ENCODE data around the gene ITGB6. TPM values are rescaled to one million over a fixed set of nuclear protein-coding genes. Genes with fewer than 3 reads are reported as not detected.

The ITGB6 gene
- total and polyA plus RNA-seq, 7 experiments from 2014 or later: not detected

- Mint-ChIP-seq H3K27ac (no peak overlapping the region), H3K4me1 (peaks cover 0 to 2% (median 0%) of the 10 kb centered on the region in 7 donors), H3K9me3 (no peaks in the 10 kb centered on the region), H3K36me3 (no peaks in the 10 kb centered on the region), H3K27me3 (peaks cover 0 to 3% (median 0%) of the 10 kb centered on the region in 5 donors), H3K4me3 (no peak overlapping the region)
- H3K36me3 ChIP-seq (ENCODE audit: control insufficient read depth in 2 of 3, insufficient read depth in 3 of 3, low read length in 3 of 3): no peaks in the 10 kb centered on the region
- no peaks in the 10 kb centered on the region for H3K4me1 ChIP-seq (ENCODE audit: control insufficient read depth in 2 of 2, insufficient read depth in 2 of 2, low read length in 2 of 2)
- ChIA-PET CTCF (no interaction called here), POLR2A (no interaction called here)
- H3K27me3 ChIP-seq (ENCODE audit: control insufficient read depth in 2 of 2, insufficient read depth in 2 of 2, low read length in 2 of 2): no peaks in the 10 kb centered on the region
- DNase-seq (no peak), ATAC-seq (no peak)
- intact Hi-C loops (cut with micrococcal nuclease): no loop called here
- no peak overlapping the region for H3K27ac ChIP-seq (ENCODE audit: low read depth, low read length)
- H3K4me3 ChIP-seq (ENCODE audit: low read length): no peak overlapping the region
- H3K9me3 ChIP-seq (ENCODE audit: control insufficient read depth in 2 of 3, low read length in 3 of 3): no peaks in the 10 kb centered on the region
These were observed 25.8 kb downstream of the ITGB6 start for GRCh38 chr2:160174322-160174721.

GRCh38 chr2:160169988-160170387 lies 30.1 kb downstream of the ITGB6 start:
- no peak overlapping the region for H3K4me3 Mint-ChIP-seq
- no peak overlapping the region for H3K27ac ChIP-seq (ENCODE audit: low read depth, low read length)
- H3K4me3 ChIP-seq (ENCODE audit: low read length): no peak overlapping the region
- ChIA-PET CTCF (no interaction called here), POLR2A (no interaction called here)
- no peaks in the 10 kb centered on the region for H3K36me3 ChIP-seq (ENCODE audit: control insufficient read depth in 2 of 3, insufficient read depth in 3 of 3, low read length in 3 of 3)
- no peak overlapping the region for H3K27ac Mint-ChIP-seq
- peaks cover 0 to 2% (median 0%) of the 10 kb centered on the region in 7 donors for H3K4me1 Mint-ChIP-seq
- H3K36me3 Mint-ChIP-seq: no peaks in the 10 kb centered on the region
- no peaks in the 10 kb centered on the region for H3K9me3 Mint-ChIP-seq
- no peak for ATAC-seq
- no peak for DNase-seq
- H3K9me3 ChIP-seq (ENCODE audit: control insufficient read depth in 2 of 3, low read length in 3 of 3): no peaks in the 10 kb centered on the region
- intact Hi-C loops (cut with micrococcal nuclease): no loop called here
- H3K4me1 ChIP-seq (ENCODE audit: control insufficient read depth in 2 of 2, insufficient read depth in 2 of 2, low read length in 2 of 2): no peaks in the 10 kb centered on the region
- H3K27me3 Mint-ChIP-seq: peaks cover 0 to 3% (median 0%) of the 10 kb centered on the region in 5 donors
- no peaks in the 10 kb centered on the region for H3K27me3 ChIP-seq (ENCODE audit: control insufficient read depth in 2 of 2, insufficient read depth in 2 of 2, low read length in 2 of 2)

- Histone ChIP-seq H3K9me3 (ENCODE audit: control insufficient read depth in 2 of 3, low read length in 3 of 3) (no peaks in the 10 kb centered on the region), H3K27ac (ENCODE audit: low read depth, low read length) (no peak overlapping the region), H3K4me3 (ENCODE audit: low read length) (no peak overlapping the region), H3K36me3 (ENCODE audit: control insufficient read depth in 2 of 3, insufficient read depth in 3 of 3, low read length in 3 of 3) (no peaks in the 10 kb centered on the region), H3K4me1 (ENCODE audit: control insufficient read depth in 2 of 2, insufficient read depth in 2 of 2, low read length in 2 of 2) (no peaks in the 10 kb centered on the region), H3K27me3 (ENCODE audit: control insufficient read depth in 2 of 2, insufficient read depth in 2 of 2, low read length in 2 of 2) (no peaks in the 10 kb centered on the region)
- Mint-ChIP-seq H3K27me3 (peaks cover 0 to 1% (median 0%) of the 10 kb centered on the region in 5 donors), H3K36me3 (no peaks in the 10 kb centered on the region), H3K27ac (no peak overlapping the region), H3K4me3 (no peak overlapping the region), H3K4me1 (no peaks in the 10 kb centered on the region), H3K9me3 (no peaks in the 10 kb centered on the region)
- no peak for DNase-seq
- no peak for ATAC-seq
- CTCF ChIA-PET: no interaction called here
- intact Hi-C loops (cut with micrococcal nuclease): no loop called here
- POLR2A ChIA-PET: no interaction called here
These were observed 30.6 kb downstream of the ITGB6 start for GRCh38 chr2:160169471-160169870.

- H3K36me3 Mint-ChIP-seq: no peaks in the 10 kb centered on the region
- H3K4me1 Mint-ChIP-seq: no peaks in the 10 kb centered on the region
- Histone ChIP-seq H3K9me3 (ENCODE audit: control insufficient read depth in 2 of 3, low read length in 3 of 3) (no peaks in the 10 kb centered on the region), H3K27ac (ENCODE audit: low read depth, low read length) (no peak overlapping the region), H3K36me3 (ENCODE audit: control insufficient read depth in 2 of 3, insufficient read depth in 3 of 3, low read length in 3 of 3) (no peaks in the 10 kb centered on the region), H3K4me1 (ENCODE audit: control insufficient read depth in 2 of 2, insufficient read depth in 2 of 2, low read length in 2 of 2) (no peaks in the 10 kb centered on the region), H3K4me3 (ENCODE audit: low read length) (no peak overlapping the region), H3K27me3 (ENCODE audit: control insufficient read depth in 2 of 2, insufficient read depth in 2 of 2, low read length in 2 of 2) (no peaks in the 10 kb centered on the region)
- ChIA-PET POLR2A (no interaction called here), CTCF (no interaction called here)
- no peak overlapping the region for H3K27ac Mint-ChIP-seq
- H3K27me3 Mint-ChIP-seq: no peaks in the 10 kb centered on the region
- no peak for DNase-seq
- no peak overlapping the region for H3K4me3 Mint-ChIP-seq
- H3K9me3 Mint-ChIP-seq: no peaks in the 10 kb centered on the region
- no peak for ATAC-seq
- intact Hi-C loops (cut with micrococcal nuclease): no loop called here
These were observed 31.2 kb downstream of the ITGB6 start for GRCh38 chr2:160168878-160169277.

- H3K9me3 ChIP-seq (ENCODE audit: control insufficient read depth in 2 of 3, low read length in 3 of 3): no peaks in the 10 kb centered on the region
- ChIA-PET POLR2A (no interaction called here), CTCF (no interaction called here)
- no peak overlapping the region for H3K4me3 Mint-ChIP-seq
- H3K27ac Mint-ChIP-seq: no peak overlapping the region
- H3K27ac ChIP-seq (ENCODE audit: low read depth, low read length): no peak overlapping the region
- no peaks in the 10 kb centered on the region for H3K27me3 ChIP-seq (ENCODE audit: control insufficient read depth in 2 of 2, insufficient read depth in 2 of 2, low read length in 2 of 2)
- H3K36me3 ChIP-seq (ENCODE audit: control insufficient read depth in 2 of 3, insufficient read depth in 3 of 3, low read length in 3 of 3): no peaks in the 10 kb centered on the region
- intact Hi-C loops (cut with micrococcal nuclease): no loop called here
- H3K27me3 Mint-ChIP-seq: no peaks in the 10 kb centered on the region
- H3K36me3 Mint-ChIP-seq: no peaks in the 10 kb centered on the region
- no peaks in the 10 kb centered on the region for H3K4me1 ChIP-seq (ENCODE audit: control insufficient read depth in 2 of 2, insufficient read depth in 2 of 2, low read length in 2 of 2)
- H3K4me1 Mint-ChIP-seq: no peaks in the 10 kb centered on the region
- ATAC-seq: no peak
- no peak overlapping the region for H3K4me3 ChIP-seq (ENCODE audit: low read length)
- DNase-seq: no peak
- H3K9me3 Mint-ChIP-seq: no peaks in the 10 kb centered on the region
These were observed 32.9 kb downstream of the ITGB6 start for GRCh38 chr2:160167089-160167740.

GRCh38 chr2:160165996-160166395 lies 34.1 kb downstream of the ITGB6 start:
- Mint-ChIP-seq H3K27ac (no peak overlapping the region), H3K4me3 (no peak overlapping the region), H3K36me3 (no peaks in the 10 kb centered on the region), H3K9me3 (no peaks in the 10 kb centered on the region), H3K4me1 (no peaks in the 10 kb centered on the region), H3K27me3 (no peaks in the 10 kb centered on the region)
- no peak overlapping the region for H3K27ac ChIP-seq (ENCODE audit: low read depth, low read length)
- H3K4me1 ChIP-seq (ENCODE audit: control insufficient read depth in 2 of 2, insufficient read depth in 2 of 2, low read length in 2 of 2): no peaks in the 10 kb centered on the region
- H3K4me3 ChIP-seq (ENCODE audit: low read length): no peak overlapping the region
- intact Hi-C loops (cut with micrococcal nuclease): no loop called here
- H3K9me3 ChIP-seq (ENCODE audit: control insufficient read depth in 2 of 3, low read length in 3 of 3): no peaks in the 10 kb centered on the region
- ATAC-seq: no peak
- no peak for DNase-seq
- ChIA-PET CTCF (interaction anchor here (0.6 kb wide), 1 partner anchor 425 kb away, joined by 3 read pairs; no protein-coding TSS in a partner anchor), POLR2A (no interaction called here)
- H3K36me3 ChIP-seq (ENCODE audit: control insufficient read depth in 2 of 3, insufficient read depth in 3 of 3, low read length in 3 of 3): no peaks in the 10 kb centered on the region
- no peaks in the 10 kb centered on the region for H3K27me3 ChIP-seq (ENCODE audit: control insufficient read depth in 2 of 2, insufficient read depth in 2 of 2, low read length in 2 of 2)

GRCh38 chr2:160165081-160165480 lies 35.0 kb downstream of the ITGB6 start:
- Histone ChIP-seq H3K4me1 (ENCODE audit: control insufficient read depth in 2 of 2, insufficient read depth in 2 of 2, low read length in 2 of 2) (no peaks in the 10 kb centered on the region), H3K4me3 (ENCODE audit: low read length) (no peak overlapping the region), H3K27me3 (ENCODE audit: control insufficient read depth in 2 of 2, insufficient read depth in 2 of 2, low read length in 2 of 2) (no peaks in the 10 kb centered on the region), H3K27ac (ENCODE audit: low read depth, low read length) (no peak overlapping the region), H3K9me3 (ENCODE audit: control insufficient read depth in 2 of 3, low read length in 3 of 3) (no peaks in the 10 kb centered on the region), H3K36me3 (ENCODE audit: control insufficient read depth in 2 of 3, insufficient read depth in 3 of 3, low read length in 3 of 3) (no peaks in the 10 kb centered on the region)
- Mint-ChIP-seq H3K4me1 (no peaks in the 10 kb centered on the region), H3K36me3 (no peaks in the 10 kb centered on the region), H3K27me3 (no peaks in the 10 kb centered on the region), H3K27ac (no peak overlapping the region), H3K4me3 (no peak overlapping the region), H3K9me3 (no peaks in the 10 kb centered on the region)
- CTCF ChIA-PET: no interaction called here
- POLR2A ChIA-PET: no interaction called here
- ATAC-seq (no peak), DNase-seq (no peak)
- intact Hi-C loops (cut with micrococcal nuclease): no loop called here
